A673 (cell line): Measurements from ENCODE around the gene IGFBPL1. TPM values are rescaled to one million over a fixed set of nuclear protein-coding genes. Genes with fewer than 3 reads are reported as not detected.

Source experiments
- BruUV-seq: library from RNA; stranded (reverse); fragments of 400-500 nt; replicated peaks from 2 replicates; lab custom pipeline; 2021; lab: Mats Ljungman, UMichigan
- CTCF ChIA-PET: fragments of 300-600 bp; sonication (Branson Sonifier 250); formaldehyde crosslinking; loops from one replicate; lab custom pipeline; 2022; ENCODE audit warnings: antibody characterized with exemption; lab: Charles Lee
- POLR2A ChIA-PET: fragments of 300-600 bp; sonication (Branson Sonifier 250); formaldehyde crosslinking; loops from one replicate; lab custom pipeline; 2022; ENCODE audit warnings: antibody characterized with exemption; ENCODE audit not compliant: low non-redundant PET; lab: Charles Lee
- DNase-seq: peaks from one replicate; pipeline ENCODE4 v3.0.0-alpha.2; 2015; ENCODE audit warnings: low spot score
- H3K27ac ChIP-seq: fragments of 200-600 bp; sonication (generic); 2 replicates; pipeline ENCODE4 v1.5.1; 2016; ENCODE audit warnings: mixed run types, low read depth, mild to moderate bottlenecking, mixed read lengths, antibody characterized with exemption, low read length; ENCODE audit not compliant: poor library complexity, severe bottlenecking
- H3K27me3 ChIP-seq: fragments of 200-600 bp; sonication (generic); replicated peaks from 2 replicates; pipeline ENCODE4 v1.6.1; 2017; ENCODE audit warnings: mixed run types, low read depth, mild to moderate bottlenecking, mixed read lengths, antibody characterized with exemption, low read length; ENCODE audit not compliant: insufficient read depth, poor library complexity
- H3K36me3 ChIP-seq: fragments of 200-600 bp; sonication (generic); 2 replicates; pipeline ENCODE4 v1.6.1; 2016; ENCODE audit warnings: mixed run types, mild to moderate bottlenecking, mixed read lengths, antibody characterized with exemption, low read length; ENCODE audit not compliant: insufficient read depth, poor library complexity, severe bottlenecking
- H3K4me1 ChIP-seq: fragments of 200-600 bp; sonication (generic); 2 replicates; pipeline ENCODE4 v1.6.1; 2017; ENCODE audit warnings: mixed run types, mild to moderate bottlenecking, mixed read lengths, antibody characterized with exemption, low read length; ENCODE audit not compliant: insufficient read depth, poor library complexity, severe bottlenecking
- H3K4me3 ChIP-seq: fragments of 200-600 bp; sonication (generic); 2 replicates; pipeline ENCODE4 v1.5.1; 2016; ENCODE audit warnings: low read depth, mixed run types, mild to moderate bottlenecking, mixed read lengths, low read length; ENCODE audit not compliant: poor library complexity, severe bottlenecking
- H3K9me3 ChIP-seq: fragments of 200-600 bp; sonication (generic); 2 replicates; pipeline ENCODE4 v1.6.1; 2016; ENCODE audit warnings: mixed run types, low read depth, mild to moderate bottlenecking, mixed read lengths, antibody characterized with exemption, low read length; ENCODE audit not compliant: poor library complexity, severe bottlenecking
- EZH2 ChIP-seq: fragments of 200-600 bp; sonication (generic); IDR thresholded peaks from 2 replicates; pipeline ENCODE4 v1.6.1; 2017; ENCODE audit warnings: borderline replicate concordance, low read depth, mild to moderate bottlenecking, mixed read lengths, antibody characterized with exemption, low read length; ENCODE audit not compliant: poor library complexity, severe bottlenecking
- intact Hi-C: fragments of 100-400 bp; cut with micrococcal nuclease; formaldehyde crosslinking; loops from one replicate; pipeline ENCODE4 v1.10.0; 2022; ENCODE audit not compliant: unreplicated experiment
- total RNA-seq: library from RNA; stranded (reverse); gene quantifications from 2 replicates; pipeline ENCODE4 v1.2.3, GENCODE V29; 2021
- TF ChIP-seq, protein P1 (sequence below): fragments of 300-800, 200-600 bp; sonication (generic); conservative IDR thresholded peaks from 2 replicates; pipeline ENCODE4 v1.5.1; 2017; ENCODE audit warnings: low read depth, mild to moderate bottlenecking, antibody characterized with exemption, low read length, moderate library complexity, mixed read lengths

IGFBPL1 gene
- total RNA-seq, 1 experiment from 2014 or later = 0.90 TPM

GRCh38 chr9:38415856-38416255, 8.4 kb downstream of the IGFBPL1 start:
- Histone ChIP-seq H3K27ac (no peak overlapping the region), H3K9me3 (no peaks in the 10 kb centered on the region), H3K4me1 (peaks cover 4% of the 10 kb centered on the region), H3K4me3 (no peak overlapping the region), H3K27me3 (no peaks in the 10 kb centered on the region), H3K36me3 (no peaks in the 10 kb centered on the region)
- DNase-seq = no peak
- BruUV-seq = no TSS peak
- TF ChIP-seq EZH2 = no peak
- CTCF ChIA-PET = no interaction called here
- POLR2A ChIA-PET = no interaction called here
- intact Hi-C loops = no loop called here

DNA sequence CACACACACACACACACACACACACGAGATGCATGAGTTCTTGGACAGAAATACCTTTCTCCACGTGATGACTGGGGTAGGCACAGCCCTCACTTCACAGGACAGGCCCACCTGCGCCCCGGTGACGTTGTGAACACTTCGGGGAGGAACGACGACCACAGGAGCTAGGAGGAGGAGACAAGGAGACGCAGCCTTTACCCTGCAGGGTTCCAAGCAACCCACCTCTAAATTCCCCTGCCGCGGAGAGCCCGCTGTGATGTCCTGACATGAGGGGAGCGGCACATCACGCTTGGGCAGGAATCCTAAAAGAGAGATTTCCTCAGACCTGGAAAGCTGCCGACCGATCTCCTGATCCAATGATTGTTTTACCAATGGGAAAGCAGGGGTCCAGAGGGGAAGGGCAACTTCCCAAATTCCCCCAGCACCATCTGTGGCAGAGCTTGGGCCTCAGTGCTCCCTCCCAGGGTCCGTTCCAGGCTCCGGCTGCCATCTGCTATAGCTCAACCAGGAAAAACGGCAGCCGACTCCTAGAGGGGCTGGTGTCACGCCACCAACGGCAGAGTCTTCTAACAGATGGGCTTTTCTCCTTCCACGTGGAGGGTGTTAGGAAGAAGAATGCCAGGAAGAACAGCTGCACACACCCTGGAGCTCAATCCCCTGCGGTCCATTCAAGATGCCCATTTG, 10.1 kb downstream of the IGFBPL1 start:
- TF ChIP-seq EZH2 = no peak
- TF ChIP-seq, protein P1, sequence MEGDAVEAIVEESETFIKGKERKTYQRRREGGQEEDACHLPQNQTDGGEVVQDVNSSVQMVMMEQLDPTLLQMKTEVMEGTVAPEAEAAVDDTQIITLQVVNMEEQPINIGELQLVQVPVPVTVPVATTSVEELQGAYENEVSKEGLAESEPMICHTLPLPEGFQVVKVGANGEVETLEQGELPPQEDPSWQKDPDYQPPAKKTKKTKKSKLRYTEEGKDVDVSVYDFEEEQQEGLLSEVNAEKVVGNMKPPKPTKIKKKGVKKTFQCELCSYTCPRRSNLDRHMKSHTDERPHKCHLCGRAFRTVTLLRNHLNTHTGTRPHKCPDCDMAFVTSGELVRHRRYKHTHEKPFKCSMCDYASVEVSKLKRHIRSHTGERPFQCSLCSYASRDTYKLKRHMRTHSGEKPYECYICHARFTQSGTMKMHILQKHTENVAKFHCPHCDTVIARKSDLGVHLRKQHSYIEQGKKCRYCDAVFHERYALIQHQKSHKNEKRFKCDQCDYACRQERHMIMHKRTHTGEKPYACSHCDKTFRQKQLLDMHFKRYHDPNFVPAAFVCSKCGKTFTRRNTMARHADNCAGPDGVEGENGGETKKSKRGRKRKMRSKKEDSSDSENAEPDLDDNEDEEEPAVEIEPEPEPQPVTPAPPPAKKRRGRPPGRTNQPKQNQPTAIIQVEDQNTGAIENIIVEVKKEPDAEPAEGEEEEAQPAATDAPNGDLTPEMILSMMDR = no peak
- CTCF ChIA-PET = interaction anchor here (0.6 kb wide), 1 partner anchor 533 kb away, joined by 3 read pairs; no protein-coding TSS in a partner anchor
- H3K27me3 ChIP-seq = no peaks in the 10 kb centered on the region
- peaks cover 4% of the 10 kb centered on the region for H3K4me1 ChIP-seq
- H3K27ac ChIP-seq = no peak overlapping the region
- BruUV-seq = no TSS peak
- H3K4me3 ChIP-seq = no peak overlapping the region
- no peaks in the 10 kb centered on the region for H3K9me3 ChIP-seq
- intact Hi-C loops = no loop called here
- no peak for DNase-seq
- POLR2A ChIA-PET = no interaction called here
- H3K36me3 ChIP-seq = no peaks in the 10 kb centered on the region

- POLR2A ChIA-PET = no interaction called here
- H3K27ac ChIP-seq = no peak overlapping the region
- DNase-seq = no peak
- H3K27me3 ChIP-seq = no peaks in the 10 kb centered on the region
- H3K9me3 ChIP-seq = no peaks in the 10 kb centered on the region
- TF ChIP-seq, protein P1 = no peak
- TF ChIP-seq EZH2 = no peak
- CTCF ChIA-PET = no interaction called here
- intact Hi-C loops = no loop called here
- no TSS peak for BruUV-seq
- H3K4me1 ChIP-seq = peaks cover 4% of the 10 kb centered on the region
- no peaks in the 10 kb centered on the region for H3K36me3 ChIP-seq
- H3K4me3 ChIP-seq = no peak overlapping the region
These were observed 11.0 kb downstream of the IGFBPL1 start for GRCh38 chr9:38413283-38413682.

DNA sequence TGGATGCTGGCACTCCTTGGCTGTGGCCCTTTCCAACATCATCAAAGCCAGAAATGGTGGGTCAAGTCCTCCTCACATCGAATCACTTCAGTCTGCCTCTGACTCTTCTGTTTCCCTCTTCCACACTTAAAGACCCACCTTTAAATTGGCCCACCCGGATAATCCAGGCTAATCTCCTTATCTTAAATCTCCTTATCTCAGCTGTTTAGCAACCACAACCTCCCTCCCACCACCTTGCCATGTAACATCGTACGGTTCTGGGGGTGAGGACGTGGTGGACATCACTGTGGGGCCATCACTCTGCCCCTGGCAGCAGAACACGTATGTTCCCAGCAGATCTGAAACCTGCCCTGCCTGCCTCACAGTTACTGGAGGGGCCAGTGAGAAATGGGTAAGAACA, 11.5 kb downstream of the IGFBPL1 start:
- no TSS peak for BruUV-seq
- Histone ChIP-seq H3K9me3 (no peaks in the 10 kb centered on the region), H3K36me3 (no peaks in the 10 kb centered on the region), H3K27me3 (no peaks in the 10 kb centered on the region), H3K27ac (no peak overlapping the region), H3K4me1 (peaks cover 4% of the 10 kb centered on the region), H3K4me3 (no peak overlapping the region)
- intact Hi-C loops = no loop called here
- ChIA-PET POLR2A (no interaction called here), CTCF (no interaction called here)
- no peak for DNase-seq
- TF ChIP-seq, protein P1 = no peak
- TF ChIP-seq EZH2 = no peak
